ENCODE measurements around the gene BBS5. TPM values are rescaled to one million over a fixed set of nuclear protein-coding genes. Genes with fewer than 3 reads are reported as not detected.
A peak's percentile ranks its signal among the peaks of the same experiment; 100 is the strongest.
"Not testable (repeated sequence)": the region's sequence is repeated elsewhere in the genome, so short reads cannot be mapped to it uniquely, and the experiment has no call there.

The BBS5 gene
- polyA plus RNA-seq (ENCODE audit: insufficient read length) = 6.7 TPM

- peak; percentile 41 for DNase-seq (ENCODE audit: low read depth)
Observed at GRCh38 chr2:169479257-169480078, at the start of gene BBS5. Gene BBS5, plus strand, starts transcription at chr2:169479494. Its CDS starts 60 bp downstream, at chr2:169479554.

GRCh38 chr2:169431772-169432171 is 47.5 kb upstream of the BBS5 start:
- DNase-seq (ENCODE audit: low read depth) = not testable (repeated sequence)

GRCh38 chr2:169434236-169434635 is 45.1 kb upstream of the BBS5 start:
- DNase-seq (ENCODE audit: low read depth) = not testable (repeated sequence)

- no peak for DNase-seq (ENCODE audit: low read depth)
Observed at GRCh38 chr2:169438466-169439072, 40.7 kb upstream of the BBS5 start.

- no peak for DNase-seq (ENCODE audit: low read depth)
Observed at GRCh38 chr2:169439900-169440299, 39.4 kb upstream of the BBS5 start.

GRCh38 chr2:169446452-169446851 is 32.8 kb upstream of the BBS5 start:
- no peak for DNase-seq (ENCODE audit: low read depth)

GRCh38 chr2:169448316-169448715 is 31.0 kb upstream of the BBS5 start:
- DNase-seq (ENCODE audit: low read depth) = no peak

GRCh38 chr2:169448865-169449264 is 30.4 kb upstream of the BBS5 start:
- DNase-seq (ENCODE audit: low read depth) = no peak

GRCh38 chr2:169452080-169452479 is 27.2 kb upstream of the BBS5 start:
- no peak for DNase-seq (ENCODE audit: low read depth)

GRCh38 chr2:169453044-169453443 is 26.2 kb upstream of the BBS5 start:
- not testable (repeated sequence) for DNase-seq (ENCODE audit: low read depth)

GRCh38 chr2:169461143-169461542 is 18.2 kb upstream of the BBS5 start:
- no peak for DNase-seq (ENCODE audit: low read depth)

- DNase-seq (ENCODE audit: low read depth) = no peak
Observed at GRCh38 chr2:169462896-169463695, 16.2 kb upstream of the BBS5 start.

- DNase-seq (ENCODE audit: low read depth) = no peak
Observed at GRCh38 chr2:169464466-169464865, 14.8 kb upstream of the BBS5 start.

- DNase-seq (ENCODE audit: low read depth) = no peak
Observed at GRCh38 chr2:169464882-169465281, 14.4 kb upstream of the BBS5 start.

GRCh38 chr2:169468841-169469240 is 10.5 kb upstream of the BBS5 start:
- no peak for DNase-seq (ENCODE audit: low read depth)

- DNase-seq (ENCODE audit: low read depth) = no peak
Observed at GRCh38 chr2:169469952-169470572, 9.2 kb upstream of the BBS5 start.

- no peak for DNase-seq (ENCODE audit: low read depth)
Observed at GRCh38 chr2:169472249-169472648, 7.0 kb upstream of the BBS5 start.

- no peak for DNase-seq (ENCODE audit: low read depth)
Observed at GRCh38 chr2:169476459-169476858, 2.8 kb upstream of the BBS5 start.

GRCh38 chr2:169478339-169478738 is 955 bp upstream of the BBS5 start:
- no peak for DNase-seq (ENCODE audit: low read depth)

GRCh38 chr2:169478745-169479256 is 493 bp upstream of the BBS5 start:
- DNase-seq (ENCODE audit: low read depth) = no peak

GRCh38 chr2:169480079-169480465 is 778 bp downstream of the BBS5 start:
- no peak for DNase-seq (ENCODE audit: low read depth)

- no peak for DNase-seq (ENCODE audit: low read depth)
Observed at GRCh38 chr2:169485650-169486138, 6.4 kb downstream of the BBS5 start.

All from forelimb muscle (tissue), 1 donor.